NCI-H1105 treated with DMSO at 0.1 percent for 48 hours (cell line): ENCODE results near the gene PGS1.

Source experiments
- DNase-seq: peaks from one replicate; lab custom pipeline; 2025; lab: John Stamatoyannopoulos, UW

The PGS1 gene

GRCh38 chr17:78364436-78365281, 13.8 kb upstream of the PGS1 start:
- no peak for DNase-seq

GRCh38 chr17:78365561-78366108, 12.8 kb upstream of the PGS1 start:
- DNase-seq, result no peak

GRCh38 chr17:78366109-78366848, 12.2 kb upstream of the PGS1 start:
- no peak for DNase-seq

GRCh38 chr17:78367193-78367592, 11.3 kb upstream of the PGS1 start:
- no peak for DNase-seq

GRCh38 chr17:78368348-78368747, 10.1 kb upstream of the PGS1 start:
- no peak for DNase-seq

GRCh38 chr17:78368854-78369495, 9.5 kb upstream of the PGS1 start:
- no peak for DNase-seq

- DNase-seq, result no peak
These were observed 8.6 kb upstream of the PGS1 start for GRCh38 chr17:78369791-78370381.

GRCh38 chr17:78371056-78371455, 7.4 kb upstream of the PGS1 start:
- DNase-seq, result no peak

- no peak for DNase-seq
These were observed 5.6 kb upstream of the PGS1 start for GRCh38 chr17:78372841-78373240.

- no peak for DNase-seq
These were observed 4.3 kb upstream of the PGS1 start for GRCh38 chr17:78374189-78374588.

- no peak for DNase-seq
These were observed 3.7 kb upstream of the PGS1 start for GRCh38 chr17:78374631-78375274.

- no peak for DNase-seq
These were observed 2.9 kb upstream of the PGS1 start for GRCh38 chr17:78375401-78376151.

- no peak for DNase-seq
These were observed 2.3 kb upstream of the PGS1 start for GRCh38 chr17:78376161-78376560.

- no peak for DNase-seq
These were observed 608 bp upstream of the PGS1 start for GRCh38 chr17:78377858-78378224.

- DNase-seq, result no peak
These were observed 662 bp downstream of the PGS1 start for GRCh38 chr17:78379131-78379491.

- no peak for DNase-seq
These were observed 1.9 kb downstream of the PGS1 start for GRCh38 chr17:78380370-78380769.

GRCh38 chr17:78381601-78382232, 3.3 kb downstream of the PGS1 start:
- no peak for DNase-seq

GRCh38 chr17:78383725-78384471, 5.4 kb downstream of the PGS1 start:
- no peak for DNase-seq

- DNase-seq, result no peak
These were observed 6.2 kb downstream of the PGS1 start for GRCh38 chr17:78384479-78385175.
